ENCODE measurements around the gene ATRX. TPM values are rescaled to one million over a fixed set of nuclear protein-coding genes. Genes with fewer than 3 reads are reported as not detected.
"Not testable (repeated sequence)": the region's sequence is repeated elsewhere in the genome, so short reads cannot be mapped to it uniquely, and the experiment has no call there.

ATRX gene
- total RNA-seq, 4 donors from 2014 or later: 28.7 to 96.5 (median 36.9) TPM

DNA sequence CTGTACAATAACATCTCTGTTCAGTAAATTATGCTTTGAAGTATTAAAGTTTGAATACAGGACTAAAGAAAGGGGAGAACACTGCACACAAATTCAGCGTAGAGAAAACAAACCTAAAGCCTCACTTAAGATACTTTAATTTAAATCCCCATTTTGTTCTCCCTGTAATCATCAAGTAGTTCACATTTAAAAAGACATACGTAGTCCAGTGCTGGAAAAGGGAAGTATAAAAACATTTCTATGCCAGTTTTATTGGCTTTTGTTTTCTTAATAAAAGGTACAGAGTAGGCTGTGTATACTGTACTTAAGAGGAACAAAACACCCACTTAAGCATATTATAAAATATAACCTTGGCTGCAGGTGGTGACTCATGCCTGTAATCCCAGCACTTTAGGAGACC lies 237.3 kb downstream of the ATRX start:
- H3K4me1 ChIP-seq: no peaks in the 10 kb centered on the region
- H3K36me3 ChIP-seq: peaks cover 0 to under 1% (median 0%) of the 10 kb centered on the region in 3 donors
- H3K27me3 ChIP-seq: no peaks in the 10 kb centered on the region
- no peak for DNase-seq
- intact Hi-C loops (cut with DNase I): no loop called here
- no peak overlapping the region for H3K27ac ChIP-seq
- H3K9me3 ChIP-seq: no peaks in the 10 kb centered on the region
- 56 to 62% methylated on average over 2 of the region's 2 CpGs for WGBS, 2 donors
- TF ChIP-seq, protein P1, sequence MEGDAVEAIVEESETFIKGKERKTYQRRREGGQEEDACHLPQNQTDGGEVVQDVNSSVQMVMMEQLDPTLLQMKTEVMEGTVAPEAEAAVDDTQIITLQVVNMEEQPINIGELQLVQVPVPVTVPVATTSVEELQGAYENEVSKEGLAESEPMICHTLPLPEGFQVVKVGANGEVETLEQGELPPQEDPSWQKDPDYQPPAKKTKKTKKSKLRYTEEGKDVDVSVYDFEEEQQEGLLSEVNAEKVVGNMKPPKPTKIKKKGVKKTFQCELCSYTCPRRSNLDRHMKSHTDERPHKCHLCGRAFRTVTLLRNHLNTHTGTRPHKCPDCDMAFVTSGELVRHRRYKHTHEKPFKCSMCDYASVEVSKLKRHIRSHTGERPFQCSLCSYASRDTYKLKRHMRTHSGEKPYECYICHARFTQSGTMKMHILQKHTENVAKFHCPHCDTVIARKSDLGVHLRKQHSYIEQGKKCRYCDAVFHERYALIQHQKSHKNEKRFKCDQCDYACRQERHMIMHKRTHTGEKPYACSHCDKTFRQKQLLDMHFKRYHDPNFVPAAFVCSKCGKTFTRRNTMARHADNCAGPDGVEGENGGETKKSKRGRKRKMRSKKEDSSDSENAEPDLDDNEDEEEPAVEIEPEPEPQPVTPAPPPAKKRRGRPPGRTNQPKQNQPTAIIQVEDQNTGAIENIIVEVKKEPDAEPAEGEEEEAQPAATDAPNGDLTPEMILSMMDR (IDR thresholded peaks at IDR 0.05): no peak
- no peak for TF ChIP-seq POLR2A (IDR thresholded peaks at IDR 0.05)
- H3K4me3 ChIP-seq: no peak overlapping the region

DNA sequence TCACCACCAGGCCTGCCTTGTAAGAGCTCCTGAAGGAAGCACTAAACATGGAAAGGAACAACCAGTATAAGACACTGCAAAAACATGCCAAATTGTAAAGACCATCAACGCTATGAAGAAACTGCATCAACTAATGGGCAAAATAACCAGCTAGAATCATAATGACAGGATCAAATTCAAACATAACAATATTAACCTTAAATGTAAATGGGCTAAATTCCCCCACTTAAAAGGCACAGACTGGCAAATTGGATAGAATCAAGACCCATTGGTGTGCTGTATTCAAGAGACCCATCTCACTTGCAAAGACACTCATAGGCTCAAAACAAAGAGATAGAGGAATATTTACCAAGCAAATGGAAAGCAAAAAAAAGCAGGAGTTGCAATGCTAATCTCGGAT lies 246.2 kb downstream of the ATRX start:
- H3K27ac ChIP-seq; H3K4me3 ChIP-seq; H3K4me1 ChIP-seq; DNase-seq; H3K9me3 ChIP-seq; H3K27me3 ChIP-seq; H3K36me3 ChIP-seq; intact Hi-C loops (cut with DNase I): not testable (repeated sequence)
- WGBS, 2 donors: 71 to 96% methylated on average over 2 of the region's 2 CpGs

DNA sequence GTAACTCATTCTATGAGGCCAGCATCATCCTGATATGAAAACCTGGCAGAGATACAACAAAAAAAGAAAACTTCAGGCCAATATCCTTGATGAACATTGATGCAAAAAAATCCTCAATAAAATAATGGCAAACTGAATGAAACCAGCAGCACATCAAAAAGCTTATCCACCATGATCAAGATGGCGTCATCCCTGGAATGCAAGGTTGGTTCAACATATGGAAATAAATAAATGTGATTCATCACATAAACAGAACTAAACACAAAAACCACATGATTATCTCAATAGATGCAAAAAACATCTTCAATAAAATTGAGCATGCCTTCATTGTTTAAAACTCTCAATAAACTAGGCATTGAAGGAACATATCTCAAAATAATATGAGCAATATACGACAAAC lies 254.8 kb downstream of the ATRX start:
- H3K4me3 ChIP-seq; H3K36me3 ChIP-seq; DNase-seq; H3K4me1 ChIP-seq; H3K27me3 ChIP-seq; H3K27ac ChIP-seq; H3K9me3 ChIP-seq; intact Hi-C loops (cut with DNase I): not testable (repeated sequence)
- WGBS, 2 donors: 98% methylated on average over 2 of the region's 2 CpGs

DNA sequence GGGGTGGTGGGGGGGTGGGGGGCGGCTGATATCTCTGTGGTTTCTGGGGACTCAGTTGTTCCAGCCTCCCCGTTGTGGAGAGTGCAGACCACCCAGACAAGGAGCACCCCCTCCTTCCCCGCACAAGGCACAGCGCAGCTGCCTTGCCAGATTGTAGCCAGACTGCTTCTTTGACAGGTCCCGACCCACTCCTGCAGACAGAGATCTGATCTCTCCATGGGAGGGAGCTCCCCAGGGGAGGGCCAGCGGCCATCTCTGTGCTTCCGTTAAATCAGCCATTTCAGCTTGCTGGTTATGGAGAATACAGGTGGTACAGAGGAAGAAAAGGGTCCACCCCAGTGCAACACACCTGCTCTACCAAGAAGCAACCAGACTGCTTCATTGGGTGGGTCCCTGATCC lies 258.0 kb downstream of the ATRX start:
- Histone ChIP-seq H3K27me3 (no peaks in the 10 kb centered on the region), H3K9me3 (peaks cover 0 to 6% (median 0%) of the 10 kb centered on the region in 3 donors), H3K4me3 (no peak overlapping the region), H3K27ac (no peak overlapping the region), H3K36me3 (peaks cover 0 to 9% (median 0%) of the 10 kb centered on the region in 3 donors), H3K4me1 (no peaks in the 10 kb centered on the region)
- TF ChIP-seq, protein P1 (IDR thresholded peaks at IDR 0.05): no peak
- TF ChIP-seq POLR2A (IDR thresholded peaks at IDR 0.05): no peak
- intact Hi-C loops (cut with DNase I): no loop called here
- no CpG with 5 or more reads among the region's 7 CpGs for WGBS, 2 donors
- DNase-seq: no peak

DNA sequence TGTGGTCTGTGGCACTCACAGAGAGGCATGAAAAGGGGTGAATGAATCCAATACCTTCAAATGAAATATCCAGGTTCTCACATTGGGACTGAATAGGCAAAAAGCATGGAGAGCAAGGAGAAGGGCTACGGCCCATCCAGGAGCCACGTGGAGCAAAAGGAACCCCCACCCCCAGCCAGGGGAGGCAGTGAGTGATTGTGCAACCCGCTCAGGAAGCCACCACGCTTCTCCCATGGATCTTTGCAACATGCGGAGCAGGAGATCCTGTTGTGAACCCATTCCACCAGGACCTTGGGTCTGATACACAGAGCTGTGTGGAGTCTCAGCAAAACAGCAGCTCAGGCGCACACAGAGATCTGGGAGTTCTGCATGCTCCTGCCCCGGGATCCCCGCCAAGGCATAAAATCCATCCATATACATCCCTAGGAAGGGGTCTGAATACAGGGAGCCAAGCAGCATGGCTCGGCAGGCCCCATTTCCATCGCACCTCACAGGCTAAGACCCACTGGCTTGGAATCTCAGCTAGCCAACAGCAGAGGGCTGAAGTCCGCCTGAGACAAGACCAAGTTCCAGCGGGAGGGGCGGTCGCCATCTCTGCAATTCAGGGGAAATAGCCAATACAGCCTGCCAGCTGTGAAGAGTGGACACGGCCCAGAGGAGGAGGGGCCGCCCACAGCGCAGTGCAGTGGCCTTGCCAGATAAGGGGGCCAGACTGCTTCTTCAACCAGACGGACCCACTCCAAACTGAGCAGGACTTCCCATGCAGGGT lies 258.6 kb downstream of the ATRX start:
- no peak for DNase-seq
- no peak for TF ChIP-seq POLR2A (IDR thresholded peaks at IDR 0.05)
- TF ChIP-seq, protein P1 (IDR thresholded peaks at IDR 0.05): no peak
- 76% methylated on average over 9 of the region's 18 CpGs; no CpG with 5 or more reads in 1 of the 2 donors for WGBS, 2 donors
- Histone ChIP-seq H3K4me3 (no peak overlapping the region), H3K36me3 (peaks cover 0 to 15% (median 0%) of the 10 kb centered on the region in 3 donors), H3K9me3 (peaks cover 0 to 6% (median 0%) of the 10 kb centered on the region in 3 donors), H3K4me1 (no peaks in the 10 kb centered on the region), H3K27ac (no peak overlapping the region), H3K27me3 (no peaks in the 10 kb centered on the region)
- intact Hi-C loops (cut with DNase I): no loop called here

DNA sequence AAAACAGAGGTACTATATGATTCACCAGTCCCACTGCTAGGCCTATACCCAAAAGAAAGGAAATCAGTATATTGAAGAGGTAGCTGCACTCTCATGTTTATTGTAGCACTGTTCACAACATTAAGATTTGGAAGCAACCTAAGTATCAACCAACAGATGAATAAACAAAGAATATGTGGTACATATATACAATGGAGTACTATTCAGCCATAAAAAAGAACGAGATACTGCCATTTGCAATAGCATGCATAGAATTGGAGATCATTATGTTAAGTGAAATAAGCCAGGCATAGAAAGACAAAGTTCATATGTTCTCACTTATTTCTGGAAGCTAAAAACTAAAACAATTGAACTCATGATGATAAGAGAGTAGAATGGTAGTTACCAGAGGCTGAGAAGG lies 266.3 kb downstream of the ATRX start:
- intact Hi-C loops (cut with DNase I): no loop called here

More for the DNA sequence above, 266.3 kb downstream of the ATRX start:
- Histone ChIP-seq H3K9me3 (no peaks in the 10 kb centered on the region), H3K4me3 (no peak overlapping the region), H3K4me1 (no peaks in the 10 kb centered on the region), H3K36me3 (peaks cover 0 to 59% (median 0%) of the 10 kb centered on the region in 3 donors), H3K27me3 (no peaks in the 10 kb centered on the region), H3K27ac (no peak overlapping the region)
- TF ChIP-seq, protein P1 (IDR thresholded peaks at IDR 0.05): no peak
- TF ChIP-seq POLR2A (IDR thresholded peaks at IDR 0.05): no peak
- WGBS, 2 donors: 65 to 100% methylated on average over 1 of the region's 1 CpG
- no peak for DNase-seq

Measured in esophagus squamous epithelium (tissue), 5 donors.